ENCODE measurements around the gene SIAH1. TPM values are rescaled to one million over a fixed set of nuclear protein-coding genes. Genes with fewer than 3 reads are reported as not detected.

The SIAH1 gene
- 10 to 100 TPM; 15.1 to 45.9 (median 27.8) TPM for total RNA-seq

- in situ Hi-C loops (cut with MboI; ENCODE audit: low pct_ligation_motif_present in 1 of 4, low pct_unique_long_range_greater_than_20kb in 1 of 4, low sequenced_read_pairs in 3 of 4) (loop anchor here in 1 of 4 donors (25.0 kb wide), 1 partner anchor 227 kb away; the partner anchor contains the start of gene N4BP1), intact Hi-C loops (cut with DNase I; ENCODE audit: low total_unique reads) (loop anchor here (10.0 kb wide), 1 partner anchor 239 kb away; no protein-coding TSS in a partner anchor)
- peak; percentile 64 for TF ChIP-seq POLR2A (IDR thresholded peaks at IDR 0.05)
- no peak for TF ChIP-seq CTCF (IDR thresholded peaks at IDR 0.05)
- peak; percentile 61 to 80 (median 61) for TF ChIP-seq POLR2AphosphoS5 (IDR thresholded peaks at IDR 0.05)
- H3K4me3 ChIP-seq, result peak within 1 kb of the TSS; percentile 87 to 99 (median 97)
- no peaks in the 10 kb centered on the region for H3K27me3 ChIP-seq
- no peaks in the 10 kb centered on the region for H3K36me3 ChIP-seq
- H3K4me1 ChIP-seq, result peaks cover 0 to 39% (median 24%) of the 10 kb centered on the region in 4 donors
- peak; percentile 88 for DNase-seq
- WGBS, 2 donors (ENCODE audit: low coverage in 1 of 2), result 0 to 1% methylated on average over 4 to 37 of the region's 105 CpGs
- H3K27ac ChIP-seq, result peak within 1 kb of the TSS; percentile 97 to 100 (median 100)
- H3K9me3 ChIP-seq, result no peaks in the 10 kb centered on the region
Observed at GRCh38 chr16:48385253-48386150, at the start of gene SIAH1. SIAH1 (minus strand) TSS chr16:48385413; CDS start chr16:48362428, 22,985 bp downstream.

GRCh38 chr16:48434653-48435317, 49.6 kb upstream of the SIAH1 start:
- H3K4me1 ChIP-seq, result peaks cover 0 to 11% (median 0%) of the 10 kb centered on the region in 4 donors
- no peaks in the 10 kb centered on the region for H3K36me3 ChIP-seq
- no peak overlapping the region for H3K4me3 ChIP-seq
- no peak for TF ChIP-seq POLR2AphosphoS5 (IDR thresholded peaks at IDR 0.05)
- intact Hi-C loops (cut with DNase I; ENCODE audit: low total_unique reads) (no loop called here), in situ Hi-C loops (cut with MboI; ENCODE audit: low pct_ligation_motif_present in 1 of 4, low pct_unique_long_range_greater_than_20kb in 1 of 4, low sequenced_read_pairs in 3 of 4) (no loop called here)
- peak overlapping the region in 2 of 4 donors; percentile 2 to 37 for H3K27ac ChIP-seq
- no peak for DNase-seq
- H3K27me3 ChIP-seq, result no peaks in the 10 kb centered on the region
- 60 to 70% methylated on average over 2 to 4 of the region's 4 CpGs for WGBS, 2 donors (ENCODE audit: low coverage in 1 of 2)
- H3K9me3 ChIP-seq, result no peaks in the 10 kb centered on the region

- Histone ChIP-seq H3K27me3 (no peaks in the 10 kb centered on the region), H3K9me3 (no peaks in the 10 kb centered on the region), H3K4me3 (no peak overlapping the region), H3K27ac (peak overlapping the region in 2 of 4 donors; percentile 2 to 37), H3K36me3 (no peaks in the 10 kb centered on the region), H3K4me1 (peaks cover 0 to 11% (median 0%) of the 10 kb centered on the region in 4 donors)
- in situ Hi-C loops (cut with MboI; ENCODE audit: low pct_ligation_motif_present in 1 of 4, low pct_unique_long_range_greater_than_20kb in 1 of 4, low sequenced_read_pairs in 3 of 4) (no loop called here), intact Hi-C loops (cut with DNase I; ENCODE audit: low total_unique reads) (no loop called here)
- DNase-seq, result no peak
- TF ChIP-seq EP300 (IDR thresholded peaks at IDR 0.05; ENCODE audit: low read depth) (no peak), POLR2AphosphoS5 (IDR thresholded peaks at IDR 0.05) (no peak)
- WGBS, 2 donors (ENCODE audit: low coverage in 1 of 2), result 89 to 94% methylated on average over 3 to 5 of the region's 5 CpGs
Observed at GRCh38 chr16:48433850-48434530, 48.8 kb upstream of the SIAH1 start.

GRCh38 chr16:48433116-48433849, 48.1 kb upstream of the SIAH1 start:
- no peaks in the 10 kb centered on the region for H3K9me3 ChIP-seq
- peaks cover 0 to 11% (median 0%) of the 10 kb centered on the region in 4 donors for H3K4me1 ChIP-seq
- DNase-seq, result no peak
- H3K4me3 ChIP-seq, result no peak overlapping the region
- H3K36me3 ChIP-seq, result no peaks in the 10 kb centered on the region
- in situ Hi-C loops (cut with MboI; ENCODE audit: low pct_ligation_motif_present in 1 of 4, low pct_unique_long_range_greater_than_20kb in 1 of 4, low sequenced_read_pairs in 3 of 4) (no loop called here), intact Hi-C loops (cut with DNase I; ENCODE audit: low total_unique reads) (no loop called here)
- H3K27me3 ChIP-seq, result no peaks in the 10 kb centered on the region
- H3K27ac ChIP-seq, result peak overlapping the region in 1 of 4 donors; percentile 37
- TF ChIP-seq EP300 (IDR thresholded peaks at IDR 0.05; ENCODE audit: low read depth) (no peak), POLR2AphosphoS5 (IDR thresholded peaks at IDR 0.05) (no peak), POLR2A (IDR thresholded peaks at IDR 0.05) (no peak), CTCF (IDR thresholded peaks at IDR 0.05) (no peak)
- 96 to 100% methylated on average over 3 to 18 of the region's 18 CpGs for WGBS, 2 donors (ENCODE audit: low coverage in 1 of 2)

Measured in transverse colon (tissue), 4 donors.